Renal cortical epithelial cell (primary cell): ENCODE results near the gene GEMIN7. TPM values are rescaled to one million over a fixed set of nuclear protein-coding genes. Genes with fewer than 3 reads are reported as not detected.
"Not testable (repeated sequence)": the region's sequence is repeated elsewhere in the genome, so short reads cannot be mapped to it uniquely, and the experiment has no call there.

Experiments used
- DNase-seq: peaks from one replicate; pipeline ENCODE4 v3.0.0-alpha.2; 2011; ENCODE audit warnings: low read depth
- total RNA-seq: library from RNA; depleted of rRNA; stranded (reverse); fragments of >200 nt; gene quantifications from 2 replicates; pipeline ENCODE4 v1.2.3, GENCODE V29; 2014

GEMIN7 gene
- total RNA-seq, 1 donor from 2014 or later = 21.5 TPM

- no peak for DNase-seq
Observed at GRCh38 chr19:45104658-45105349, 25.7 kb downstream of the GEMIN7 start.

GRCh38 chr19:45106363-45106762 is 27.3 kb downstream of the GEMIN7 start:
- DNase-seq = not testable (repeated sequence)

- no peak for DNase-seq
Observed at GRCh38 chr19:45107621-45108150, 28.6 kb downstream of the GEMIN7 start.

GRCh38 chr19:45110851-45111266 is 31.8 kb downstream of the GEMIN7 start:
- no peak for DNase-seq

GRCh38 chr19:45112111-45112827 is 33.2 kb downstream of the GEMIN7 start:
- no peak for DNase-seq

- DNase-seq = no peak
Observed at GRCh38 chr19:45113628-45114027, 34.6 kb downstream of the GEMIN7 start.

- no peak for DNase-seq
Observed at GRCh38 chr19:45114116-45114515, 35.1 kb downstream of the GEMIN7 start.

GRCh38 chr19:45115809-45116615 is 37.0 kb downstream of the GEMIN7 start:
- DNase-seq = no peak

GRCh38 chr19:45117167-45117594 is 38.1 kb downstream of the GEMIN7 start:
- DNase-seq = no peak

GRCh38 chr19:45117671-45118070 is 38.6 kb downstream of the GEMIN7 start:
- no peak for DNase-seq

- no peak for DNase-seq
Observed at GRCh38 chr19:45118106-45118505, 39.0 kb downstream of the GEMIN7 start.

- not testable (repeated sequence) for DNase-seq
Observed at GRCh38 chr19:45118591-45119355, 39.7 kb downstream of the GEMIN7 start.

GRCh38 chr19:45119582-45119981 is 40.5 kb downstream of the GEMIN7 start:
- DNase-seq = no peak

- DNase-seq = no peak
Observed at GRCh38 chr19:45121827-45122345, 42.8 kb downstream of the GEMIN7 start.

GRCh38 chr19:45122832-45123231 is 43.8 kb downstream of the GEMIN7 start:
- DNase-seq = no peak

- peak; percentile 19 for DNase-seq
Observed at GRCh38 chr19:45123440-45123850, 44.4 kb downstream of the GEMIN7 start.

GRCh38 chr19:45124021-45124420 is 45.0 kb downstream of the GEMIN7 start:
- no peak for DNase-seq

- DNase-seq = no peak
Observed at GRCh38 chr19:45125360-45125759, 46.3 kb downstream of the GEMIN7 start.

- peak; percentile 37 for DNase-seq
Observed at GRCh38 chr19:45125975-45126493, 47.0 kb downstream of the GEMIN7 start.

GRCh38 chr19:45126654-45127053 is 47.6 kb downstream of the GEMIN7 start:
- no peak for DNase-seq

- no peak for DNase-seq
Observed at GRCh38 chr19:45128146-45128545, 49.1 kb downstream of the GEMIN7 start.
